HEK293T (cell line): ENCODE data around the gene IGF1R.

Experiments
- BHLHE40 ChIP-seq: fragments of 450-650 bp; IDR thresholded peaks from 2 replicates; pipeline ENCODE4 v1.6.1; 2016; ENCODE audit warnings: mild to moderate bottlenecking, moderate library complexity, borderline replicate concordance
- ELF4 ChIP-seq: fragments of 450-650 bp; IDR thresholded peaks from 2 replicates; pipeline ENCODE4 v1.6.1; 2017; ENCODE audit warnings: antibody characterized with exemption
- FOXA1 ChIP-seq: fragments of 450-650 bp; IDR thresholded peaks from 2 replicates; pipeline ENCODE4 v1.6.1; 2016; ENCODE audit warnings: mild to moderate bottlenecking
- FOXK2 ChIP-seq: fragments of 450-650 bp; IDR thresholded peaks from 2 replicates; pipeline ENCODE4 v1.6.1; 2016; ENCODE audit warnings: mild to moderate bottlenecking
- FOXM1 ChIP-seq: fragments of 450-650 bp; IDR thresholded peaks from 2 replicates; pipeline ENCODE4 v1.6.1; 2017; ENCODE audit warnings: mild to moderate bottlenecking, borderline replicate concordance
- HDGF ChIP-seq: fragments of 450-650 bp; IDR thresholded peaks from 2 replicates; pipeline ENCODE4 v1.6.1; 2017; ENCODE audit warnings: antibody characterized with exemption, borderline replicate concordance
- L3MBTL2 ChIP-seq: fragments of 450-650 bp; conservative IDR thresholded peaks from 2 replicates; pipeline ENCODE4 v1.6.1; 2016; ENCODE audit warnings: mild to moderate bottlenecking
- LEF1 ChIP-seq: fragments of 450-650 bp; IDR thresholded peaks from 2 replicates; pipeline ENCODE4 v1.6.1; 2017; ENCODE audit warnings: mild to moderate bottlenecking, borderline replicate concordance
- SP1 ChIP-seq: fragments of 450-650 bp; IDR thresholded peaks from 2 replicates; pipeline ENCODE4 v1.6.1; 2017
- SUZ12 ChIP-seq: fragments of 450-650 bp; IDR thresholded peaks from 2 replicates; pipeline ENCODE4 v1.6.1; 2016; ENCODE audit warnings: mild to moderate bottlenecking
- TARDBP ChIP-seq: fragments of 450-650 bp; IDR thresholded peaks from 2 replicates; pipeline ENCODE4 v1.6.1; 2016
- ZNF384 ChIP-seq: fragments of 450-650 bp; IDR thresholded peaks from 2 replicates; pipeline ENCODE4 v1.6.1; 2016
- TF ChIP-seq, protein P1 (sequence below): fragments of 450-650 bp; IDR thresholded peaks from 2 replicates; pipeline ENCODE4 v1.6.1; 2016

DNA sequence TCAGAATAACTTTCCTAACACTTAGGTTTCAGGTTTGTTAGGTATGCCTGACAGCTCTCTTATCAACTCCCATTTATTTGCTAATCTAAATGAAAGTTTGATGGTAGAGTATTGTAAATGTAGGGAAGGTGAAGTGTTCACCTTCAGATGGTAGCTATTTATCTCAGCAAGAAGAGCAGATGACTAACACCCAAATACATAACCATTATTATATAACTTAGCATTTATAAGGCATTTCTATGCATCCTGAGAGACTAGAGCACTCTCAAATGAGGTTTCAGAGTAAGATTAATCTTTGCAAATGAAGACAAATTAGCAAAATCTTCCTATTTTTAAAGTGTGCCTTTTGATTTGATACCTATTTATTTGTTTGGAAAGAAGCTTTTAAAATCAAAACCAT is 143.8 kb downstream of the IGF1R start:
- TF ChIP-seq SP1 (no peak), FOXM1 (no peak), ELF4 (no peak), HDGF (no peak), TARDBP (no peak), FOXA1 (no peak), L3MBTL2 (no peak), LEF1 (no peak), BHLHE40 (no peak), SUZ12 (no peak), FOXK2 (no peak), ZNF384 (no peak)
- TF ChIP-seq, protein P1, sequence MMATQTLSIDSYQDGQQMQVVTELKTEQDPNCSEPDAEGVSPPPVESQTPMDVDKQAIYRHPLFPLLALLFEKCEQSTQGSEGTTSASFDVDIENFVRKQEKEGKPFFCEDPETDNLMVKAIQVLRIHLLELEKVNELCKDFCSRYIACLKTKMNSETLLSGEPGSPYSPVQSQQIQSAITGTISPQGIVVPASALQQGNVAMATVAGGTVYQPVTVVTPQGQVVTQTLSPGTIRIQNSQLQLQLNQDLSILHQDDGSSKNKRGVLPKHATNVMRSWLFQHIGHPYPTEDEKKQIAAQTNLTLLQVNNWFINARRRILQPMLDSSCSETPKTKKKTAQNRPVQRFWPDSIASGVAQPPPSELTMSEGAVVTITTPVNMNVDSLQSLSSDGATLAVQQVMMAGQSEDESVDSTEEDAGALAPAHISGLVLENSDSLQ: no peak
